Activated naive CD8-positive, alpha-beta T cell treated with anti-CD3 and anti-CD28 coated beads, Interleukin-2, amount 50 U/mL, for 16 hours (primary cell): Measurements from ENCODE around the gene ASB13.
"Not testable (repeated sequence)": the region's sequence is repeated elsewhere in the genome, so short reads cannot be mapped to it uniquely, and the experiment has no call there.

Experiments used
- DNase-seq: peaks from one replicate; pipeline ENCODE4 v3.0.0-alpha.2; 2020; ENCODE audit warnings: low read depth, low spot score

The ASB13 gene

DNA sequence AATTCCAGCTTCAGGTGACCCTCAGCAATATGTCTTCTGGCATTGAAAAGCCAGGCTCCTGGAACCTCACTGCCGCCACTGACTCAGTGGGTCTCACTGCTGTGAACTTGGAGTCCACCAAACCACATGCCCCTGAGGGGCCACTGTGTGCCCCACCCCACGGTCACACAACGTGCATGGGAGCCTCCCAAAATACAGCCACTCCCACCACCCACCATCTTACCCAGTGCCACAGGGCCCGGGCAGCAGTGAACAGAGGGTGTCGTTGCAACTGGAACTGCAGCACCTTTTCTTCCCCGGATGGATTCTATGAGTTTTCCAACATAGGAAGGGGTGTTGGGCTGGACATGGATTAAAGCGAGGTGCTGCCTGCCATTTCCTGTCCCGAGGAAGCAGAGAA is 60.1 kb downstream of the ASB13 start:
- no peak for DNase-seq

DNA sequence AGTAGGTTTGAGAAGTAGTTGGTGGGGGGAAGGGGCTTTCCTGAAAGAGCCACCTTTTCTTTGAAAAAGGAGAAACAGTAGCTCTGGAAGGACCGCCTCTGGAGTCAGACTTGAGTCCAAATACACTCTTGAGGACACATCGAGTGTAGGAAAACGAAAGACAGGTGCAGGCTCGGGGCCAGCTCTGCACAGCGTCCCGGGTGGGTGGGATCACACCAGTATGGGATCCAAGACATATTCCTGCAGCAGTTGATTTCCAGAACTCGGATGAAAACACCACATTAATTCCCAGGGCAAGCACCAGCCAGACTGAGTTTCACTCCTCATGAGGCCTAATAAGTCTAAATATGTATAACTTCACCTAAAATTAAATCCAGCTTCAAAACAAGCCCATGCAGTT is 61.4 kb downstream of the ASB13 start:
- DNase-seq = no peak

DNA sequence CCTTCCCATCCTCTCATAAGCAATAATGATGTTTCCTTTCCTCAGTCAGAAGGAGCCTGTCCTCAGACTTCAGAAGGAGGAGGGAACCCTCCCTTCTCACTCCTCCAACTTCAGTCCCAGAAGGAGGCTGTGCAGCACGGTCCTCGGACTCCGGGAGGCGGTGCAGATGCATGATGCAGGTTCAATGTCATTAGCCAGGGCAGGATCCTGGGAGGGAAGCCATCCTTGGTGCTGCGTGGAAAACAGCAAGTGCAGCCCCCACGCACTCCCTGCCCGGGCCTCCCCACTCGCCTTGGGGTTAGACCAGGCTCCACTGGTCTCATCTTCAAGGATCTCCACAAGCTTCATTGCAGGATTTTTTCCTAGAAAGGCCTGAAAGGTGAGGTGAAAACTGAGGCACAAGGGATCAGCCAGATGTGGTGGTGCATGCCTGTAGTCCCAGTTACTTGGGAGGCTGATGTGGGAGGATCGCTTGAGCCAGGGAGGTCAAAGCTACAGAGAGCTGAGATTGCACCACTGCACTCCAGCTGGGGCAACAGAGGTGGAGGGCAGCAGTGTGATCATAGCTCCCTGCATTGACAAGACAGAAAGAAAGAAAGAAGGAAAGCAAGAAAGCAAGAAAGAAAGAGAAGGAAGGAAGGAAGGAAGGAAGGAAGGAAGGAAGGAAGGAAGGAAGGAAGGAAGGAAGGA is 62.0 kb downstream of the ASB13 start:
- no peak for DNase-seq

DNA sequence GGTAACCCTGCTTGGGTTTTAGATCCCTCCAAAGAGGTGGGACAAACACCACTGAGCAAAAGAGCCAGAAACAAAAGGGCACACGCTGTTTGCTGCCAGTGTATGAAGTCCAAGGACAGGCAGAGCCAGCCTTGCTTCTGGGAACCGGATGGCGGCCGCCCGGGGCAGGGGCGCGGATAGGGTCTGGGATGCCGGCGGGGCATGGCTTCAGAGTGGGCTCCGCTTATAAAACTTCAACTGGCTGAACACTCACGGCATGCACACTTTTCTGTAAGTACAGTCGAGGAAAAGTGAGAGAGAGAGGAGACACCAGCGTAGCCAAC is 62.6 kb downstream of the ASB13 start:
- DNase-seq = no peak

DNA sequence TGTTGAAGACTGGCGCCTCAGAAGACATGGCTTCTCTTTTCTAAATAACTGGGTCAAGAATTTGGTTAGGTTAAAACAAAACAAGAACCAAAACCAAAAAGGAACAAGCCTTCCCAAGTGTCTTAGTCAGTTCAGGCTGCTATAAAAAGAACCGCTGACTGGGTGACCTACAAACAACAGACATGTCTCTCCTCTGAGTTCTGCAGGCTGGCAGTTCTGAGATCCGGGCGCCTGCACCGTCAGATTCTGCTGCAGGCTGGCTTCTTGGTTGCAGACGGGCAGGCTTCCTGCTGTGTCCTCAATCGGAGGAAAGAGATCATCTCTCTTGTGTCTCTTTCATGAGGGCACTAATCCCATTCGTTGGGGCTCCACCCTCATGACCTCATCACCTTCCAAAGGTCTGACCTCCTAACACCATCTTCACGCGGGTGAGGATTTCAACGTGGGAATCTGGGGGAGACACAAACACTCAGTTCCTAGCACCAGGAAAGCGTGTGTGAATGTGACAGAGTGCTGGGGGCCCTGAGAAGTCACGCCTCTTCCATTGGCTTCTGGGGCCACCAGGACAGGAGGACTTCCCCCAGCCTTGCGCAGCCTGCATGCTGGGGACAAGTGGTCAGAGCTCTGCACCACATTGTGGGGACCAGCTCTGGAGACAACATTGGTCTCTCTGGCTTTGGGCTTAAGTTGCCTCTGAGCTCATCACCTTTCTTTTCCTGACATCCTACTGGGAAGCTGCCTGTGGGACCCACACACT is 63.1 kb downstream of the ASB13 start:
- DNase-seq = no peak

DNA sequence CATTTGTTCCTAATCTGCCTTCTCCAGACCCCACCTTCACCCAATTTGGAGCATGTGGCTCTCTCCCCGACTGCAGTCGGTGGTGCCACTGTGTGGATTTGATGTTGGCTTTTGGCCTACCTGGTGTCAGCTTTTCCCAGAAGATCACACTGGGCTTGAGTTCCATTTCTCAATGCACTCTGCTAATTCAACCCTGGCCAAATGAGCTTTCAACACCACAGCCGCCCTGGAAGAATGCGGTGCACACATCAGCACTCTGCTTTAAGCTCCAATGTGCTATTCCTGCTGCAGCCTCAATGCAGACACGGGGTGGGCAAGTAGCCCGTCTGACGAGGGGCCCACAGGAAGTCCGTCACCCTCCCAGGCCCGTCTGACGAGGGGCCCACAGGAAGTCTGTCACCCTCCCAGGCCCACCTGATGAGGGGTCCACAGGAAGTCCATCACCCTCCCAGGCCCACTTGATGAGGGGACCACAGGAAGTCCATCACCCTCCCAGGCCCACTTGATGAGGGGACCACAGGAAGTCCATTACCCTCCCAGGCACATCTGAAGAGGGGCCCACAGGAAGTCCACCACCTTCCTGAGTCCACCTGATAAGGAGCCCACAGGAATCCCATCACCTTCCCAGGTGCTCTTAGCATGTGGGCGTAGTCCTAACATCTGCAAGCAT is 64.4 kb downstream of the ASB13 start:
- no peak for DNase-seq

DNA sequence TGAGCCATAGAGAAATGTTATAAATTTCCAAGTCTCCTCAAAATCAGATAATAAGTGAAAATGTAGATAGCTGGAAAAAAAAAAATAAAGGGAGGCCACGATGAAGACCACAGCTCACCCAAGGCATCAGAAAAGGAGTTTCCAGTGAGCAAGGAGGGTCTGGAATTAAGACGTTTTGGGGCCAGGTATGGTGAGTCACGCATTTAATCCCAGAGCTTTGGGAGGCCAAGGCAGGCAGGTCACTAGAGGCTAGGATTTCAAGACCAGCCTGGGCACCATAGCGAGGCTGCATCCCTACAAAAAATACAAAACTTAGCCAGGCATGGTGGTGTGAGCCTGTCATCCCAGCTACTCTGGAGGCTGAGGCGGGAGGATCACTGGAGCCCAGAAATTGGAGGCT is 65.5 kb downstream of the ASB13 start:
- DNase-seq = no peak

DNA sequence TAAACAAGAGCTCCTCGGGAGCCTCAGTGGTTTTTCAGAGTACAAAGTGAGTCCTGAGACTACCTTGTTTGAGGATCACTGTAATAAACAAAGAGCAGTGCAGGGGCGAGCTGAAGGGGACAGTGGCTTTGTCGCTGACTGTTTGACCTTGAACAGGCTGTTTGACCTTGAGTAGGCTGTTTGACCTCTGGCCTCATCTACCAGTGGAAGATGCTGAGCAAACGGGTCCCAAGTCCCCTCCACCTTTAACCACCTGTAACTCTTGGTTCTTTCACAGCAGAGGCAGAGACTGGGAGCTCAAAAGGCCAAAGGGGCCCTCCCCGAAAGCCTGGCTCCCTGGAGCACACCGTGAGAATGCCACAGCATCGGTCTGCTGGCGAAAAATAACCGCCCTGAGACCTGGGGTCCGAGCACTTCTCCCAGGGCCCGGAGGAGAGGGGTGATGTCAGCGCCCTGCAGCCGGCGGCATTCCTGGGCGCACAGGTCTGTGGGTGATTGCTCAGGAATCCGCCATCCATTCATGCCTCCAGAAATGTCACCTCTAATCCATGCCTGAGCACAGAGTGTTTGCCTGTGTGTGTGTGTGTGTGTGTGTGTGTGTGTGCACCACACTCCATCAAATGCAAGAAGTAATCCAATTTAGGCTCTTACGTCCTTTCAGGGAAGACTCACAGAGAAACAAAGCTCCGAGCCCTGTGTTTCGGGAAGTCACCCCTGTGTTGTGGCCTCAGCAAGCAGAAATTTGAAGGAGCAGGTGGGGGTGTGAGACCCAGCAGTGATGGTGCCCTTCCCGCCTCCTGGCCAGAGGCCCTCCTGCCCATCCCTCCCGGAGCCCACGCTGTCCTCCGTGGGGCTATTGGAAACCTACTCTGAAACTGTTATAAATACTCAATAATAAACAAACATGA is 66.5 kb downstream of the ASB13 start:
- no peak for DNase-seq

DNA sequence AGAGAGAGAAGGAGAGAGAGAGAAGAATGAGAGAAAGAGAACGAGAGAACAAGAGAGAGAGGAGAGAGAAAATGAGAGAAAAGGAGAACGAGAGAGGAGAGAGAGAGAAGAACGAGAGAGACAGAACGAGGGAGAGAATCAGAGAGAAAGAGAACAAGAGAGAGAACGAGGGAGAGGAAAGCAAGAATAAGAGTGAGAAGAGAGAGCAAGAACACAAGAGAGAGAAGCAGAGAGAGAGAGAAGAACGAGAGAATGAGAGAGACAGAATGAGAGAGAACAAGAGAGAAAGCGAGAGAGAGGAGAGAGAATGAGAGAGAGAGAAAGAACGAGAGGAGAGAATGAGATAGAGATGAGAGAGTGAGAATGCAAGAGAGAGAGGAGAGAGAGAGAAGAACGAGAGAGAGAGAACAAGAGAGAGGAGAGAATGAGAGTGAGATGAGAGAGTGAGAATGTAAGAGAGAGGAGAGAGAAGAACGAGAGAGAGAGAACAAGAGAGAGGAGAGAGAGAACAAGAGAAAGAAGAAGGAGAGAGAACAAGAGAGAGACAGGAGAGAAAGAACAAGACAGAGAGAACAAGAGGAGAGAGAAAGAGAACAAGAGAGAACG is 68.2 kb downstream of the ASB13 start:
- no peak for DNase-seq

DNA sequence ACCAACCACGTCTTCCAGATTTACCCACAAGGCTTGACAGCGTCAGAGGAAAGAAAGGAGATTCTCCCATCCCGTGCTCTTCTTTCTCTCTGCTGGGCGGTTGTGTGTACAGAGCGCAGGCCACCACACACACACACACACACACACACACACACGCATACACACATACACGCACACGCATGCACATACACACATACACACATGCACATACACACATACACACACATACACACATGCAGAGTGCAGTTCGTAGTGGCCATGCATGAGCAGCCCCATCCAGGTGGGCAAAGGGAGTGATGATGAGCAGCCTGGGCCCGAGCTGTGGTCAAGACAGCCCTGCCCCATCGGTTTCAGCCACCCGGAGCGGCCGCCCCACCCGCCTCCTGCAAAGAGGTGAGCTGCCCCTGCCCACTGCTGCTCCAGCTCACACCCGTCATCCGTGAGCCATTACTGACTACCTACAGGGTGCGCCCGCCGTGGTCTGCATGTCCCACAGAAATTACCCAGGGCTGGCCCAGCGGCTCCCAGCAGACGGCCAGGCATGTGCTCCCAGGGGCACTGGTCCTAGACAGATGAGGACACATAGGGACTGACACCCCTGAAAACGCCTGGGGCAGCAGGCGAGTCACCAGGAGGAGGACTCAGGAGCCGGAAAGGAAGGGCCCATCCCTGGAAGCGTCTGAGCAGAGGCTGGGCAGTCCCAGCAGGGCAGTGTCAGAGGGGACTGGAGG is 69.6 kb downstream of the ASB13 start:
- no peak for DNase-seq

DNA sequence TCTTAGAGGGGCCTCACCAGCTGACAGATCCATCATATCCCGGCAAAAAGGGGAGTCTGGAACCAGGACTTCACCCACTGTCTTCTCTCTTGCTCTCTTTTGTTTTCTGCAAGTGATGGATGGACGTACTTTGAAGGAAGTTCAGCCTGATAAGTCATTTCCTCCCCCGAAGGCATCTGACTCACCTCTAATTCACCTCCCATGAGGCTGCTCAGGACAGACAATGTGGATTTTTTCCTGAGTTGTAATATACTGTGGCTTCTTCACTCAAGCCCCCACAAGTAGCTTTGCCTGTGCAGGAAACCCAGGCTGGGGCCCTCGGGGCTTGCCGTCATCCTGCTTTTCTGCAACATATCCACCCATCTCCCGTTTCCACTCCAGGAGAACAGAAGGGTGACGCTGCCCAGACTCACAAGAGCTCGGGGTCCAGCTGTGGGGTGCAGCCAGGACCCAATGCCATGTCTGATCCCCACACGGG is 70.4 kb downstream of the ASB13 start:
- no peak for DNase-seq

DNA sequence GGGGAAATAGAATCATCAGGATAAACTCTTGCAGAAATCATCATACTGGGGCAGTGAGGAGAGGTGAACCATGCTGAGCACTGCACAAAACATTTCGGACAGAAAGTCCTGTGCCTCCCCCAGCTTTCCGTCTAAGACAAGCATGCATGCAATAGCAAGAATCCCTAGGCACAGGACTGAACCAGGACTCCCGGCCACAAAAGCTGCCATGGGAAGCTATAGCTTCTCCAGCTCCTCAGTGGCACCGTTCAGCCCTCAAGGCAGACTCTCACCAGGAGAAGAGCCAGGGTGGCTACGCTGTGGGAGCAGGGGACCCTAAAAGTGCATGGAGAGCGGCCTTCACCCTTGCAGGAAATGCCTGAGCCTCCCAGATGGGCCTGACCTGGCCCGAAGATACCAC is 70.8 kb downstream of the ASB13 start:
- no peak for DNase-seq

DNA sequence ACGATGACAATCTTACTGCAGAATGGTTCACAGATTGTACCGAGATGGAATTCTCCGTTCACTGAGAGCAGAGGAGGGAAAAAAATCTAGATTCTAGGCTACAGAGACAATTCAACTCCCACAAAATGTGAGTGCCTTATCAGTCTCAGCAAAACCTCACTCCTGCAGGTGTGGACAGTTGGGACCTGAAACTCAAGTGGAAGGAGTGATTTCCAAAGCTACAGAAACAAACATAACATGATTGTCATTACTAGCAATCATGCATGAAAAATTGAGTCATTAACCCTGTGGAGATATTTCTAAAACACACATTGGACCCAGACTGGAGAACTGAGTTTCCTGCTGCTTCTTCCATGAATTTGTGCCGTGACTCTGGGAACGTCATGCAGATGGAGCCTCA is 71.3 kb downstream of the ASB13 start:
- no peak for DNase-seq

DNA sequence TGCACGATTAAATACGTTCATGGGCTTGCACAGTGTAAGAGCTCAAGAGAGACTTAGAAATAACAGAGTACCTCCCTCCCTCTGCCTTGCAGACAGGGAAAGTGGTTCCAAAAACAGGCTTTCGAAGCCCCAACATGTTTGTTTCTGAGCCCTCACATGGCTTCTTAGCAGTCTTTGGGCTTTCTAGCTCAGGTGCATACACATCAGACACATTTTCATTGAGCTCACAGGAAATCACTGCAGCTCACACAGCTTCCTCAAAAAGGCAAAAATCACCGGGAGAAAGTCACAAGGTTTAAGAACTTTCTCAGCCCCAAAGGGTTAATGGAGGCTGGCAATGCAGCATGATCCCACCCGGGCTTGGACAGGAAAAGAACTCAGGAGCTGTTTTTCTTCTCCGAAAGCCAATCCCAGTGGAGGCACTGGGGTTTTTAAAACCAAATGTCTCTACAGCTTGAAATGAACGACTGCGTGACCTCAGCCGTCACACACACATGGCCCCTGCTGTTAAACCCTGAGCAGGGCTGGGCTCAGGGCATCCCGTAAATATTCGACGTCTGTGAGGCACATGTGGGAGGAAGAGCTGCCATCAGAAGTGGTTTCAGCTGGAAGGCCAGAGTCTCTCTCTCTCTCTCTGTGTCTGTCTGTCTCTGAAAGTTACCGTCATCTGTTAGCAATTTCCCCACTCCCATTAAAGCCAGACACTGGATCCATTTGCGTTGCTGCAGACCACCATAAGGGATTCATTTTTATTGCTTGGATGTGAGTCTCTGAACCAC is 71.9 kb downstream of the ASB13 start:
- no peak for DNase-seq

DNA sequence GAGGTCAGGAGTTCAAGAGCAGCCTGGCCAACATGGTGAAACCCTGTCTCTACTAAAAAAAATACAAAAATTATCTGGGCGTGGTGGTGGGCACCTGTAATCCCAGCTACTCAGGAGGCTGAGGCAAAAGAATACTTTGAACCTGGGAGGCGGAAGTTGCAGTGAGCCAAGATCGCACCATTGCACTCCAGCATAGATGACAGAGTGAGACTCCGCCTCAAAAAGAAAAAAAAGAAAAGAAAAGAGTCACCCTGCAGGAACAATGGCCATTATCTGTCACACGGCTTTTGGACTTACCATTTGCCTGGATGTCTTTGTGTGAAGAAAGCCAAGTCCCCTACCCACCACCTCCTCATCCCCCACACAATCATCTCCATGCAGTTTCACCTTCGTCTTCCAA is 73.0 kb downstream of the ASB13 start:
- not testable (repeated sequence) for DNase-seq

DNA sequence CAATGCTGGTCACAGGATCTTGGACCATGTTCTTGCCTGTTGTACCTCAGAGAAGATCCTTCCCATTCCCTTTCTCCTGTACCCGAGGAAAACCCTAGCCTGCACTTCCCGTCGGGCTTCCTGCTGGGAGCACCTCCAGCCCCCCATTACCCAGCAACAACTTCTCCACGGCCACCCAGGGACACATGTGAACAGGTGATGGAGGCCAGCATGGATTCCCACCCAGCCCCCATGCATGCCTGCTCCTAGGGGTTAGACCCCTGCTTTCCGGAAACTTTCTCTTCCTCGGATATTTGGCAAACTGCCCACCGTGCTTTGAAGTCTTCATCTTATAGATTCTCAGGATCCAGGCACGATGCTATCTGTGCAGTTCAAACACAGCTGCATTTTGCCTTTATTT is 74.3 kb downstream of the ASB13 start:
- DNase-seq = no peak

DNA sequence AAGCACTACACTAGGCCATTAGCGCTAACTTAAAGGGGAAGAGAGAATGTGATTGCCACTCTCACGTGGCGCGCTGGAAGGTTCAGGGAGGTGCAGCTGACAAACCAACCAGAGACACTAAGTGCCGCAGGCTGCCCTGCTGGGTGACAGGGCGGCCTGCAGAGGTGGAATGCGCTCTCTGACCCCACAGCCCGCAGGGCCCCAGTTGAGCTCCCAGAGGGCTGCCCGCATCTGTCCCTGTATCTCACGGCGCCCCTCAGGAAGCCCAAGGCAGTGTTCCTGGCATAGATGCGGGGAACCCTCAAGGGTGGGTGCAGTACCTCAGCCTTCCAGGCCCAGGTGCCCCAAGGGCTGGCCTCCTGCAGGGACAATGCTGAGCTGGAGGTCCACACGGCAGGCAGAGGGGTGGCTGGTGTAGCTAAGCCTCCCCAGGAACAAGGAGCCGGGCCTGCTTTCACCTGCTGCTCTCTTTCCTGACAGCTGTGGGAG is 75.0 kb downstream of the ASB13 start:
- no peak for DNase-seq

DNA sequence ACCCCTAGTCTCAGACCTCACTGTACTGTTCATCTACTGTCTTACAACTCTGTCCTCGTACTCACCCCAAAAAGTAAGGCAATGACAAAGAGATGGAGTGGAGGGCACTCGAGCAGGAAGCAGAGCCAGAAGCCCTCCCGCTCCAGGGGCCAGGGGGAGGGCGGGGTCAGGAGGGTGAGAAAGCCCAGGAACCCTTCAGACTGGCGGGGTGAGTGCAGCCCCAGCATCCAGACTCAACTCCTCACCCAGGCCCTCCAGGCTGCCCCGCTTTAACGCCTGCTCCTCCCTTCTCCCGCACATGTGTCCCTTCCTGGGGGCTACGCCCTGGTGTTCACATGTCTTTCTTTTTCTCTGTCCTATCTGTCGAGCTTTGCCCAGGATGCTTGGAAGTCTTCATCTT is 75.6 kb downstream of the ASB13 start:
- DNase-seq = no peak

DNA sequence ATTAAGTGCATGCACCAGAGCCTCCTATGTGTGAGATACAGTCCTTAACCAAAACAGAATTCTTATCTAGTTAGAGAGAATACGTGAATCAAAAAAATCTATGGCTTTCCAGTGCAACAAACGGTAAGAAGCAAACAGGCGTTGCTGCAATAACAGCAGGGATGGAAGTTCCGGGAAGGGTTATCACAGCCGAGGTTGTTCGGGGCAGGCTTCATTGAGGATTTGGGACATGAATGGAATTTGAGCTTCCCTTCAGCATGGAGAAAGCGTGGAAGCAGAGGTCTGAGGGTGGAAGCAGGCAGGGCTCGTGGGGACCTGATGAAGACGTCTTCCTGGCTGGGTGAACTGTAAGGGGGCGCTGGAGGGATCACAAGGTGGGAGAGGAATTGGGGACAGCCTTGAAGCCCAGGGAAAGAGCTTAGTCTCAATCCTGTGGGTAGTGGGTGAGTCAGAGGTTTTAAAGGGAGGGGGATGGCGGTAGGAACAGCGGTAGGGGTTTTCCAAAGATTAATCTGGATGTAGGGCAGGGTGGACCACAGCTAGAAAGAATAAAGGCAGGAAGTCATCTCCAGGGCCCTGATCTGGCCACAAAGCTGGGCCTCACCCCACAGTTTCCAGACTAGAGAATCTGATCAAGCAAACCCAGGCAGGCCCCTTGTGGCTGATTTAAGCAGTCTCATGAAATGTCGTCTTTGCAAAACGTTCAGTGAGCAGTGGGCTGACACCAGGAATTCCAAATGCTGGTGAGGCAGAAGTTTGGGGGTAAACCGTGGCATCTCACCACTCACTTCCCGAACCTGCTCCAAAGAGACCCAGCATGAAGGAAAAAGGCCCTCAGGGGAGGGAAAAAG is 76.5 kb downstream of the ASB13 start:
- no peak for DNase-seq
